Inflammatory macrophage treated with lipopolysaccharide for 1 hour (primary cell): Measurements from ENCODE around the gene SMURF1.

Source experiments
- DNase-seq, 2 donors: peaks; one replicate each; pipeline ENCODE4 v3.0.0-alpha.2; 2020 to 2022

The SMURF1 gene

DNA sequence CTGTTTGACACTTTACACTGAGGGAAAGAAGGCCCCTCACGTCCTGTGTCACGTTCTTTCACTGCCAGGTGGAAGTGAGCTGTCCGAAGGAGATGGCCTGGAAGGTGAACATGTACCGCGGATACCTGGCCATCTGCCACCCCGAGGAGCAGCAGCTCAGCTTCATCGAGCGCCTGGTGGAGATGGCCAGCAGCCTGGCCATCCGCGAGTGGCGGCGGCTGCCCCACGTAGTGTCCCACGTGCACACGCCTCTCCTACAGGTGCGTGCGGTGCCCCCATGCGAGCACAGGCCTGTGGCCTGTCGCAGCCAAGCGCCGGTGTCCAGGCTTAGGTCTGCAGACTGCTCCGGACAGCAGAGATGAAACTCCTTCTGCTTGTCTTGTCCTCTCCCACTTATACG is 162.2 kb downstream of the SMURF1 start:
- no peak for DNase-seq

- no peak for DNase-seq
Measured at GRCh38 chr7:98978672-98979071, 165.2 kb downstream of the SMURF1 start.
